Lower leg skin (tissue), 3 donors: ENCODE results near the gene CLSTN1.

ENCODE experiments used
- CTCF ChIP-seq, 3 donors: fragments of 450-650 bp; IDR thresholded peaks; one replicate each; pipeline ENCODE4 v1.5.1; 2016; ENCODE audit warnings: antibody characterized with exemption in 3 of 3, mild to moderate bottlenecking in 3 of 3, moderate library complexity in 2 of 3
- POLR2A ChIP-seq, 2 donors: fragments of 450-650 bp; IDR thresholded peaks; one replicate each; pipeline ENCODE4 v1.6.1; 2016 to 2017; ENCODE audit warnings: antibody characterized with exemption in 2 of 2, mild to moderate bottlenecking in 1 of 2, moderate library complexity in 1 of 2

- TF ChIP-seq CTCF (IDR thresholded peaks at IDR 0.05): no peak
- no peak for TF ChIP-seq POLR2A (IDR thresholded peaks at IDR 0.05)
Observed at GRCh38 chr1:9717193-9718005, 106.4 kb downstream of the CLSTN1 start.
